ENCODE measurements around the gene NTSR1. TPM values are rescaled to one million over a fixed set of nuclear protein-coding genes. Genes with fewer than 3 reads are reported as not detected.

The NTSR1 gene
- total and polyA plus RNA-seq, 2 donors (not counting 1 experiment from before 2014, with no cell fraction given), result not detected

DNA sequence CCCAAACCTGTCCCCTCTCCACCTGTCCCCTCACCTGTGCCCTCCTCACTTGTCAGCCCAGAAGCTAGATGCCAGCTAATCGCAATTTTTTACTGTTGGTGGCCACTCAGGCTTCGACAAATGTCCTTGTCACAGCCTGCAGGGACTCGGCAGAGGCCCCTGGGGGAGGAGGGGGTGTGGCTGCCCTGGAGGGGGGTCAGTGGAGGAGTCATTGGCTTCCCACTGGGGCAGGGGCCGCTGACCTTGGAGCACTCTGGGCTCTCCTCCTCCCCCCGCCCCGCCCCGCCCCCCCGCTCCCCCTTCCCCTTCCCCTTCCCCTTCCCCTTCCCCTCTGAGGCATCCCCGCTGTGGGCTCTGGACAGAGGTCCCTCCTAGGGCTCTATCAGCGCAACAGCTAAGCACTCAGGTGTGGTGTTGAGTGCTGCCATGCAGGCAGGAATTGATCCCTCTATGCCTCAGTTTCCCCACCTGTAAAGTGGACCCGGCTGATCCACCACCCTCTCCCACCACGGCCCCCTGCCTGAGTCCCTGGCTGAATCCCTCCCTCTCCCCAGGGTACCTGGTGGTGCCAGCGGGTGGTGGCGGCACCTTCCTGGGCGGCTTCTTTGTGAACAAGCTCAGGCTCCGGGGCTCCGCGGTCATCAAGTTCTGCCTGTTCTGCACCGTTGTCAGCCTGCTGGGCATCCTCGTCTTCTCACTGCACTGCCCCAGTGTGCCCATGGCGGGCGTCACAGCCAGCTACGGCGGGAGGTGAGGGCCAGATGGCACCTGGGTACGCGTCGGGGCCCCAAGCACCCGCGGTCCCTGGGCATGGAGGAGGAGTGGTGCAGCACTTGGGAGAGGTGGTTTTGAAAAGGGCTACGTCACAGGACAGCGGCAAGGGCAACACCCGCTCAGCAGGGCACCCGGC, 42.6 kb upstream of the NTSR1 start:
- Mint-ChIP-seq H3K9me3 (ENCODE audit: insufficient read depth) (no peaks in the 10 kb centered on the region), H3K27ac (no peak overlapping the region), H3K4me3 (no peak overlapping the region), H3K27me3 (no peaks in the 10 kb centered on the region), H3K4me1 (no peaks in the 10 kb centered on the region)
- no peak for DNase-seq
- Histone ChIP-seq H3K36me3 (replicated peaks in 1 of 2; ENCODE audit: control extremely low read depth in 1 of 2, control insufficient read depth in 1 of 2, extremely low read depth in 1 of 2, insufficient read depth in 2 of 2, low read length in 1 of 2) (no peaks in the 10 kb centered on the region), H3K79me2 (ENCODE audit: control insufficient read depth, insufficient read depth, low read length) (peaks cover 3% of the 10 kb centered on the region), H3K4me3 (ENCODE audit: control extremely low read depth in 1 of 5, extremely low read depth in 1 of 5, insufficient read depth in 1 of 5, low read depth in 2 of 5, low read length in 4 of 5) (no peak overlapping the region), H3K27ac (ENCODE audit: low read length in 2 of 2) (no peak overlapping the region), H3K9ac (ENCODE audit: low read length) (no peak overlapping the region), H3K9me3 (ENCODE audit: control extremely low read depth in 1 of 3, control insufficient read depth in 2 of 3, insufficient read depth in 1 of 3, low read length in 2 of 3) (no peaks in the 10 kb centered on the region), H4K20me1 (ENCODE audit: control insufficient read depth, insufficient read depth, low read length, poor library complexity, severe bottlenecking) (no peaks in the 10 kb centered on the region), H3K4me1 (ENCODE audit: control insufficient read depth in 2 of 2, insufficient read depth in 2 of 2, low read length in 2 of 2) (no peaks in the 10 kb centered on the region), H3K4me2 (replicated peaks; ENCODE audit: low read depth, low read length, poor library complexity, severe bottlenecking) (no peak overlapping the region), H3K27me3 (replicated peaks in 1 of 4; ENCODE audit: control extremely low read depth in 1 of 4, control insufficient read depth in 3 of 4, insufficient read depth in 4 of 4, low read length in 3 of 4) (no peaks in the 10 kb centered on the region), H2AFZ (ENCODE audit: insufficient read depth, low read depth, low read length, poor library complexity, severe bottlenecking) (no peak overlapping the region)
- intact Hi-C loops (cut with micrococcal nuclease), result no loop called here
- ATAC-seq (ENCODE audit: low read depth), result no peak
- WGBS (ENCODE audit: insufficient coverage), result 95% methylated on average over 19 of the region's 33 CpGs
- TF ChIP-seq, protein P1, sequence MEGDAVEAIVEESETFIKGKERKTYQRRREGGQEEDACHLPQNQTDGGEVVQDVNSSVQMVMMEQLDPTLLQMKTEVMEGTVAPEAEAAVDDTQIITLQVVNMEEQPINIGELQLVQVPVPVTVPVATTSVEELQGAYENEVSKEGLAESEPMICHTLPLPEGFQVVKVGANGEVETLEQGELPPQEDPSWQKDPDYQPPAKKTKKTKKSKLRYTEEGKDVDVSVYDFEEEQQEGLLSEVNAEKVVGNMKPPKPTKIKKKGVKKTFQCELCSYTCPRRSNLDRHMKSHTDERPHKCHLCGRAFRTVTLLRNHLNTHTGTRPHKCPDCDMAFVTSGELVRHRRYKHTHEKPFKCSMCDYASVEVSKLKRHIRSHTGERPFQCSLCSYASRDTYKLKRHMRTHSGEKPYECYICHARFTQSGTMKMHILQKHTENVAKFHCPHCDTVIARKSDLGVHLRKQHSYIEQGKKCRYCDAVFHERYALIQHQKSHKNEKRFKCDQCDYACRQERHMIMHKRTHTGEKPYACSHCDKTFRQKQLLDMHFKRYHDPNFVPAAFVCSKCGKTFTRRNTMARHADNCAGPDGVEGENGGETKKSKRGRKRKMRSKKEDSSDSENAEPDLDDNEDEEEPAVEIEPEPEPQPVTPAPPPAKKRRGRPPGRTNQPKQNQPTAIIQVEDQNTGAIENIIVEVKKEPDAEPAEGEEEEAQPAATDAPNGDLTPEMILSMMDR (IDR thresholded peaks at IDR 0.05), result no peak
- no peak for TF ChIP-seq EZH2 (IDR thresholded peaks at IDR 0.05; ENCODE audit: borderline replicate concordance, insufficient read depth, low read depth, low read length, poor library complexity, severe bottlenecking)
- ChIA-PET CTCF (interaction anchor here (0.9 to 2.0 kb wide), 3 partner anchors 15 to 143 kb away, joined by 3 to 7 read pairs (median 7); no protein-coding TSS in a partner anchor), POLR2A (interaction anchor here (0.6 kb wide), 1 partner anchor 14 kb away, joined by 5 read pairs; no protein-coding TSS in a partner anchor)

All from B cell (primary cell).